GM12892 (cell line): ENCODE data around the gene DLX1.
A peak's percentile ranks its signal among the peaks of the same experiment; 100 is the strongest.
"Not testable (repeated sequence)": the region's sequence is repeated elsewhere in the genome, so short reads cannot be mapped to it uniquely, and the experiment has no call there.

Source experiments
- DNase-seq: peaks from one replicate; pipeline ENCODE4 v3.0.0; 2011; ENCODE audit not compliant: insufficient read length
- FAIRE-seq: peaks from 2 replicates; lab custom pipeline; 2011; peaks lifted over from hg19 to GRCh38; lab: Jason Lieb, UNC
- POLR2A ChIP-seq: IDR thresholded peaks from 2 replicates; pipeline ENCODE4 v1.6.1; 2011; ENCODE audit warnings: low read depth, low read length, control low read depth
- POLR2AphosphoS5 ChIP-seq: IDR thresholded peaks from 2 replicates; pipeline ENCODE4 v1.6.1; 2011; ENCODE audit warnings: low read depth, low read length, control low read depth
- TAF1 ChIP-seq: IDR thresholded peaks from 2 replicates; pipeline ENCODE4 v1.6.1; 2011; ENCODE audit warnings: low read depth, mild to moderate bottlenecking, control low read depth, low read length, borderline replicate concordance

The DLX1 gene

DNA sequence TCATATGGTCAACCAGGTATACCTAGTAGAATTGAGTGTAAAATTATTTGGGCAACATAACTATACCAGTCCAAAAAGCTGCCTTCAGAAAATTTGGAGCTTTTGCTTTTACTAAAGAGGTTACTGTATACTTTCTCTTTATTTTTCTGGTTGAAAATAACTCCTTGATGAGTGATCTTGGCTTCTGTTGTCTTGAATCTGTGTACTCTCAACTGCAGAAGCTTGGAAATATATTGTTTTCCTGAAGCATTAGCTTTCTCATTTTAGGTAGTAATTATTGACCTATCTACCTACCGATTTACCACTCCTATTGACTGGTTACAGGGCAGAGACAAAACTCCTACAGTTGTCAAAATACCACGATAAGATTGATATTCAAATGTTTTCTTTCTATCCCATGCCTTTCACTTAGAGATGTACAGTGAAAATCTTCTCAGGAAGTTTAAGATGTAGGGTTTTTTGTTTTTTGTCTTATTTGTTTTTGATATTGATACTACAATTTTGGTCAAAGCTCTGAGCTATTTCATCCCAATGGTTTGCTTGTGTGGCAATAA lies 35.7 kb upstream of the DLX1 start:
- no peak for DNase-seq
- FAIRE-seq, result no peak
- TF ChIP-seq TAF1, result no peak
- TF ChIP-seq POLR2A, result no peak
- no peak for TF ChIP-seq POLR2AphosphoS5

DNA sequence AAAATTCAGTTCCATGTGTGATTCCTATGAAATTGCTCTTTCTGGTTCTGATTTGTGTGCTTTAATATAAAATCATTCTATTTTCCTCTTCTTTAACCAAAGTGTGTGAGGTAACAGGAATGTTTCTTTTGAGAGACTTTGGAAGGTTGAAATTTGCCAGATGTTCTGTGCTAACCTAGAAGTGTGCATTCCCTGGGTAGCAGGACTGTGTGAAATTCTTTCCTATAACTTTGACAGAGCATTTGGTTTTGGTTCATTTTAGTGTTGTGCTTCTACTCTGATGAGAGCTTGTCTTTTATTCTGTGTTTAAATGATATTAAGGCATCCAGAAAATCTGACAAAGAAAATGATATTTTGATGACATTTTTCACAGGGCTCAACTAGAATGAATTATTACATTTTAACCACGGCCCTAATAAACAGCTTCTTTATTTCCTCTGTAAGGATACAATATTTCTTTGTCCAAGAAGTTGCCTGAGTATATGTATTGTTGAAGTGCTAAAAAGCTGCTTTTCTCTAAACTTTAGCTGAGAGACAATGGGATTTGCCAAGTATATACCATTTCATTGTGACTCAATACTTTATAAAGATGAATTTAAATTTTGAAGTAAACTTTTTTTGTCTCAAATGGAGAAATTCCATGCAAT lies 34.7 kb upstream of the DLX1 start:
- TF ChIP-seq TAF1 (no peak), POLR2A (no peak), POLR2AphosphoS5 (no peak)
- no peak for FAIRE-seq
- no peak for DNase-seq

DNA sequence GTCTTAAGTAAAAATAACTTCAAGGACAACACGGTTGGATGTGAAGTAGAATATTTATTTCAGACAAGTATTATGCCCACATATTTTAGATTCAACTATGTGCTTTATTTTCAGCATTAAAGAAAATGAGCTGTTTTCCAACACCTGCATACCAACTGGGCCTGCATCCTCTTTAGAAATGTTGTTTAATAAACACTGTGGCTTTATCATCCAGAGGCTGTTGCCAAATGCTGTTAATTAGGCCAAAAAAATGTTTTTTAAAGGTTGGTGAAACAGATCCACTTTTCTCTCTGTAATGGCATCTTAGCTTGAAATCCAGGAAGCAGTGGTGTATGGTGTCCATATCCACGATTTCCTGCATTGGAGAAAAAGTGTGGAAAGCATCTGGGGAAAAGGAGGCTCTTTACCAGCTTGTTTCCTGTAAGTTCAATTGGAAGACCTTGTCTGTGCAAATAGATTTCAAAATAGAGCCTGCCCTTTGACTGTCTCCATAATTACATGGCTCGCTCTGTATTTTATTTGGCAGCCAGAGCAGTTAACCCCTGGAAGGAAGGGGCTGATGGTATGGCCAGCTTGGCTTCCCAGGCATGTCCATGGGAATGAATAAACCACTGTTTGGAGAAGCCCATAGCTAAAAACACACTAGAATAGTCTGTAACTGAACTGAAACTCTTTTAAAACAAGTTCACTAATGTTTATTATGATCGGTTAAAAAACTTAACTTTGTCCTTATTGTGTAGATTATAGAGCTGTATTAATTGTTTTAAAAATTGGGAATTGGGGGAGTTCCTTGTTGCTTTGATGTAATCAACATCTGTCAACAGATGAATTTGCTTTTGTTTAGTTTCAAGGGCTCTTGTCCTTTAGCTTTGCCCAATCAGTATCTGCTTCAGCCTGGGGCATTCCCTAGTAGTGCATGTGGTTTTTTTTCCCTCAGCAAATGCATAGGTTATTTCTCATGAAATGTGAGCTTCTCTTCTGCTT lies 33.0 kb upstream of the DLX1 start:
- DNase-seq, result no peak
- FAIRE-seq, result peak; percentile 62
- TF ChIP-seq POLR2AphosphoS5, result no peak
- TF ChIP-seq POLR2A, result no peak
- TF ChIP-seq TAF1, result no peak

DNA sequence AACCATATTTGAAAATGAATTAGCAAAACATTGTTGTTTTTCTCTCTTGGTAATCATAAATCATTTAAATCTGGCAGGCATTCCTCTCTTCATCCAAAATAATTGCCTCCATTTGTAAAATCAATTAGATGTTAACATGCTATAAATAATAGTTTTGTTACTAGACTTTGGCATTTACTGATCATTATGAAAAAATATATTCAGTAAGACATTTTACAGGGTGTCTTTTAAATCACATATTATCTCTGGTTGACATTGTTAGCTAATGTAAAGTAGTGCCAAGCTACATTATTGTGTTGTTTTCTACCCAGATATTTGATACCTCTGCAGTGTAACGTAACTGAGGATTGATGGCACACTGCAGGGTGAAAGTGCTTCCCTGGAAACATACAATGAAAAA lies 31.8 kb upstream of the DLX1 start:
- DNase-seq, result no peak
- TF ChIP-seq POLR2A (no peak), TAF1 (no peak), POLR2AphosphoS5 (no peak)
- no peak for FAIRE-seq

DNA sequence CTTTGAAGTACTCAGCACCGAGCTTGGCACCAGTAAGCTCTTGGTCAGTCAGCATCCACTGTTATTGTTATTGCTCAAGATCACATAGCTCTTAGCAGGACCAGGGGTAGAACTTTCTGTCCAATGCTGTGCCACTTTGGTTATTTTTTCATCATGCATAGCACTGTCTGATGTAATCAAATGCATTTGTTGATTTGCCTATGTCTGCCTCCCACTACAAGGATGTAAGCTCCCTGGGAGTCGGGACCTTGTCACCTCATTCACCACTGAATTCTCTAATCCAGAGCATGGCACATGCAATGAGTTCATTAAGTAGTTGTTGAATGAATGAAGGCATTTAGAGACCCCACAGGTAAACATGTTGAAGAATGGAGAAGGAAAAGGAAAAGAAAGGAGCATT lies 29.0 kb upstream of the DLX1 start:
- TF ChIP-seq POLR2A (no peak), TAF1 (no peak), POLR2AphosphoS5 (no peak)
- FAIRE-seq (no peak), DNase-seq (no peak)

DNA sequence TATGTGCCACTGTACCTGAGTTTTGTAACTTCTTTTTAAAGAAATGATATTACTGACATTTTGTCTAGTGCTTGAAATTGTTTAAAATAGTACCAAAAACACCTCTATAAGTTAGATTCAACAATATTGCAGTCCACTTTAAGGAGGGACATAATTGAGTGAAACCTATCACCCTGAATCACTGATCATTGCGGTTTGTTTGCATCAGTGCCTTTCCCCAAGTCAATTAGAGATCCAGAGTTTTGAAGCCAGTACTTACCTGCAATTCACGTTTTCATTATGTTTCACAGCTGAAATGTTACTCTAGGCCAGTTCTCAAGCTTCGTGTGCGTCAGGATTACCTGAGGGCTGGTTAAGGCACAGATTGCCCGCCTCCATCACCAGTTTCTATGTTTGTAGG lies 26.6 kb upstream of the DLX1 start:
- DNase-seq (no peak), FAIRE-seq (no peak)
- no peak for TF ChIP-seq POLR2A
- TF ChIP-seq POLR2AphosphoS5, result no peak
- no peak for TF ChIP-seq TAF1

DNA sequence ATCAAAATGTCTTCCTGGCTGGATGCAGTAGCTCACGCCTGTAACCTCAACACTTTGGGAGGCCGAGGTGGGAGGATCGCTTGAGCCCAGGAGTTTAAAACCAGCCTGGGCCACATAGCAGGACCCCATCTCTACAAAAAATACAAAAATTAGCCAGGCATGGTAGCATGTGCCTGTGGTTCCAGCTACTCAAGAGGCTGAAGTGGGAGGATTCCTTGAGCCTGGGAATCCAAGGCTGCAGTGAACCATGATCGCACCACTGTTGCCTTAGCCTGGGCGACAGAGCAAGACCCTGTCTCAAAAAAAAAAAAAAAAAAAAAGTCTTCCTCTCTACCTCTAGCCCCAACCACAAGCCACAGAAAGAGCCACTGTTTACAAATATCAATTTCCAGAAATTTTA lies 25.2 kb upstream of the DLX1 start:
- not testable (repeated sequence) for FAIRE-seq

DNA sequence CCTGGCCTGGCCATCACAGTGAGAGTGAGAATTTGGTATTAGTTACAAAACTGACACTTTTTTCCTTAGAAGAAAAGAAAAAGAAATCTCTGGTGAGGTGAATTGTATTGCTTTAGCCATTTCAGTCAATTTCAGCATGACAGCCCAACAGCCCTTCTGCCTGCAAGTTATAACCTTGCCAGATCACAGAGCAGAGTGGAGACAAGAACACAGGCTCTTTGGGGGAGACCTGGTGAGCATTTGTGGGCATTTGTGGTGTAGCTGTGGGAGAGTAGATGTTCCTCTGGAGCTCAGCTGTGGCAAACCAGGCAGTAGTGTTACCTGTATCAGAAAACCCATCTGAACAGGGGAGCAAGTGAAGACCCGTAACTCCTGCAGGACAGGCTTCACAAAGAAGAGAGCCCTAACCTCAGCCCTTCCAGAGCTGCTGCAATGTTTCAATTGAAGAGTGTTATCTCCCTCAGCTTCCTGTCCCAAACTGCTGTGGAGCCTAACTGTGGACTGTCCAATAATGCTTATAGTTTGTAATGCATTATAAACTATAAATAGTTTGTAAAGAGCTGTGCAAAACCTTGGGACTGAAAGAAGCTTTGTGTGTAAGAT lies 22.8 kb upstream of the DLX1 start:
- no peak for TF ChIP-seq TAF1
- TF ChIP-seq POLR2A, result no peak
- no peak for TF ChIP-seq POLR2AphosphoS5
- DNase-seq (no peak), FAIRE-seq (no peak)

More for the DNA sequence above, 25.2 kb upstream of the DLX1 start:
- DNase-seq, result not testable (repeated sequence)

DNA sequence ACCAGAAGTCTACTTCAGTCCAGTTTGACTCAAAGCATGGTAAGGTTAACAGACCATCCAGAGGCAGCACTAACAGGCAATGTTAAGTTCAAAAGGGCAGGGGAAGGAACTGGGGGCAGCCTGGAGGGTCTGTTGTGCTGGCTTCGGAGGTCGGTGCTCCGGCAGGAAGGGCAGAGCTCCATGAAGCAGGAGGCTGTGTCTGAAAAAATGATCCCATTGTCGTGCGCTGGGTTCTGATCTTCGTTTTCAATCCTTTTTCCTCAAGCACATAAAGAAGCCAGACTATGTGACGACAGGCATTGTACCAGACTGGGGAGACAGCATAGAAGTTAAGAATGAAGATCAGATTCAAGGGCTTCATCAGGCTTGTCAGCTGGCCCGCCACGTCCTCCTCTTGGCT lies 21.9 kb upstream of the DLX1 start:
- FAIRE-seq (no peak), DNase-seq (no peak)
- TF ChIP-seq TAF1 (no peak), POLR2AphosphoS5 (no peak), POLR2A (no peak)

- DNase-seq (no peak), FAIRE-seq (no peak)
- TF ChIP-seq POLR2A, result no peak
- TF ChIP-seq TAF1, result no peak
- TF ChIP-seq POLR2AphosphoS5, result no peak
Observed at GRCh38 chr2:172065111-172065510, 20.2 kb upstream of the DLX1 start.

GRCh38 chr2:172066394-172066886 lies 18.9 kb upstream of the DLX1 start:
- FAIRE-seq, result peak; percentile 61
- DNase-seq, result no peak
- TF ChIP-seq POLR2A (no peak), POLR2AphosphoS5 (no peak), TAF1 (no peak)

DNA sequence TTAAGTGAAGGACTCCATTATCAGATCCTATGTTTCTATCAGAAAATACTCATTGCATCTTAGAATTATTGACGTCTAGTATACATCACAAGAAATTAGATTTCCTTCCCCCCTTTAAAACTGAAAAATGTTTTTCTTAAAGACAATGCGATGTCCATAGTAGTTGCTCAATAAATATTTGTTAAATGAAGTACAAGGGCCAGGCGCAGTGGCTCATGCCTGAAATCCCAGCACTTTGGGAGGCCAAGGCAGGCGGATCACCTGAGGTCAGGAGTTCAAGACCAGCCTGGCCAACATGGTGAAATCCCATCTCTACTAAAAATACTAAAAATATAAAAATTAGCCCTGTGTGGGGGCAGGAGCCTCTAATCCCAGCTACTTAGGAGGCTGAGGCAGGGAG lies 17.4 kb upstream of the DLX1 start:
- FAIRE-seq, DNase-seq: not testable (repeated sequence)
